SK-N-SH (cell line): ENCODE results near the gene MAPK1. TPM values are rescaled to one million over a fixed set of nuclear protein-coding genes. Genes with fewer than 3 reads are reported as not detected.
"Not testable (repeated sequence)": the region's sequence is repeated elsewhere in the genome, so short reads cannot be mapped to it uniquely, and the experiment has no call there.

Experiments
- CTCF ChIA-PET: fragments of 300-600, 350-600 bp; formaldehyde crosslinking; extraction: SDS; loops from one replicate; lab custom pipeline; 2021; lab: Yijun Ruan, JAX
- POLR2A ChIA-PET: fragments of 350-600 bp; sonication (Branson Sonifier 250); formaldehyde crosslinking; extraction: SDS; loops from one replicate; lab custom pipeline; 2020; ENCODE audit warnings: antibody characterized with exemption, inconsistent platforms; lab: Yijun Ruan, JAX
- DNase-seq: peaks from one replicate; pipeline ENCODE4 v3.0.0; 2012
- H2AFZ ChIP-seq: fragments of 200-600 bp; sonication (generic); 2 replicates; pipeline ENCODE4 v1.8.1; 2016; ENCODE audit warnings: antibody characterized with exemption, mild to moderate bottlenecking, low read depth
- H3F3A ChIP-seq: fragments of 200-600 bp; sonication (generic); replicated peaks from 2 replicates; pipeline ENCODE3; 2016; ENCODE audit warnings: antibody characterized with exemption, mild to moderate bottlenecking; ENCODE audit not compliant: insufficient read depth
- H3K27ac ChIP-seq, 2 experiments: fragments of 200-500 bp in 1 of 2; fragments of 200-600 bp in 1 of 2; sonication (Bioruptor generic) in 1 of 2; sonication (generic), shearing (Covaris generic) in 1 of 2; 2 replicates each; pipeline versions ENCODE4 v1.5.1 to v1.6.1; 2014 to 2016; ENCODE audit warnings: low read depth in 2 of 2, inconsistent platforms in 1 of 2, low read length in 1 of 2, mild to moderate bottlenecking in 1 of 2, mixed read lengths in 1 of 2
- H3K27me3 ChIP-seq: fragments of 200-600 bp; sonication (generic), shearing (Covaris generic); 2 replicates; pipeline ENCODE4 v1.6.1; 2016; ENCODE audit warnings: mixed run types; ENCODE audit not compliant: insufficient read depth
- H3K36me3 ChIP-seq, 2 experiments: fragments of 200-500 bp in 1 of 2; fragments of 200-600 bp in 1 of 2; sonication (Bioruptor generic) in 1 of 2; sonication (generic) in 1 of 2; replicated peaks in 1 of 2; 2 replicates each; pipeline versions ENCODE3 to v1.5.1; 2014 to 2016; ENCODE audit warnings: low read length in 1 of 2, mild to moderate bottlenecking in 1 of 2; ENCODE audit not compliant: insufficient read depth in 2 of 2, control insufficient read depth in 1 of 2
- H3K4me1 ChIP-seq, 2 experiments: fragments of 200-500 bp in 1 of 2; fragments of 200-600 bp in 1 of 2; sonication (Bioruptor generic) in 1 of 2; sonication (generic), shearing (Covaris generic) in 1 of 2; 2 replicates each; pipeline versions ENCODE4 v1.5.1 to v1.6.1; 2014 to 2016; ENCODE audit warnings: low read depth in 1 of 2, low read length in 1 of 2, mixed run types in 1 of 2; ENCODE audit not compliant: insufficient read depth in 2 of 2, control insufficient read depth in 1 of 2
- H3K4me2 ChIP-seq: fragments of 200-600 bp; sonication (generic), shearing (Covaris generic); 2 replicates; pipeline ENCODE4 v1.6.1; 2017; ENCODE audit warnings: mixed run types
- H3K4me3 ChIP-seq, 2 experiments: fragments of 200-500 bp in 1 of 2; fragments of 200-600 bp in 1 of 2; sonication (Bioruptor generic) in 1 of 2; sonication (generic), shearing (Covaris generic) in 1 of 2; 2 replicates each; pipeline versions ENCODE4 v1.5.1 to v1.8.1; 2014 to 2016; ENCODE audit warnings: low read depth in 2 of 2, inconsistent platforms in 1 of 2, low read length in 1 of 2, mild to moderate bottlenecking in 1 of 2, mixed read lengths in 1 of 2, moderate library complexity in 1 of 2
- H3K79me2 ChIP-seq: fragments of 200-600 bp; sonication (generic); 2 replicates; pipeline ENCODE4 v1.8.1; 2017; ENCODE audit warnings: mild to moderate bottlenecking; ENCODE audit not compliant: insufficient read depth
- H3K9ac ChIP-seq: fragments of 200-600 bp; sonication (generic); 2 replicates; pipeline ENCODE4 v1.6.1; 2017; ENCODE audit warnings: mixed run types
- H3K9me2 ChIP-seq: fragments of 200-600 bp; sonication (generic); 2 replicates; pipeline ENCODE4 v1.6.1; 2017; ENCODE audit warnings: mixed run types
- H3K9me3 ChIP-seq: fragments of 200-600 bp; sonication (generic); 2 replicates; pipeline ENCODE4 v1.6.1; 2017; ENCODE audit warnings: mixed run types, mild to moderate bottlenecking, moderate library complexity
- H4K20me1 ChIP-seq: fragments of 200-600 bp; sonication (generic); 2 replicates; pipeline ENCODE4 v1.6.1; 2017; ENCODE audit warnings: mild to moderate bottlenecking, mixed run types; ENCODE audit not compliant: insufficient read depth
- EZH2phosphoT487 ChIP-seq: fragments of 200-600 bp; sonication (generic); IDR thresholded peaks from 2 replicates; pipeline ENCODE4 v1.6.1; 2017; ENCODE audit warnings: low read depth, mixed run types, mild to moderate bottlenecking, antibody characterized with exemption, moderate library complexity, borderline replicate concordance
- PBX3 ChIP-seq: IDR thresholded peaks from 2 replicates; pipeline ENCODE4; 2012
- WGBS: methylation state at CpG from one replicate; pipeline ENCODE4 v1.1.6; 2017; ENCODE audit warnings: low lambda C conversion rate; 5-methylcytosine and 5-hydroxymethylcytosine counted together
- polyA plus RNA-seq, 3 experiments: library from polyadenylated mRNA; depleted of rRNA; stranded (reverse); fragments of >200 nt; gene quantifications; 2 replicates each; pipeline ENCODE4 v1.2.3, GENCODE V29; 2012

The MAPK1 gene
- polyA plus RNA-seq, 1 of the 3 experiments (the other 2 are of a cell fraction): 25.6 TPM

- no peak for TF ChIP-seq PBX3
- TF ChIP-seq EZH2phosphoT487: no peak
Measured at GRCh38 chr22:21725956-21726649, 141.3 kb downstream of the MAPK1 start (continued).

GRCh38 chr22:21724496-21724895 is 142.9 kb downstream of the MAPK1 start:
- POLR2A ChIA-PET, H3K9ac ChIP-seq, H3K27ac ChIP-seq, H3K9me2 ChIP-seq, H2AFZ ChIP-seq, H3F3A ChIP-seq, H3K4me3 ChIP-seq, H3K79me2 ChIP-seq, H3K27me3 ChIP-seq, DNase-seq, H3K36me3 ChIP-seq, H4K20me1 ChIP-seq, H3K9me3 ChIP-seq, H3K4me2 ChIP-seq, H3K4me1 ChIP-seq: not testable (repeated sequence)
- WGBS: 89% methylated on average over 3 of the region's 3 CpGs
- CTCF ChIA-PET: interaction anchor here (2.3 kb wide), 1 partner anchor 214 kb away, joined by 11 read pairs; no protein-coding TSS in a partner anchor

GRCh38 chr22:21721195-21721852 is 146.1 kb downstream of the MAPK1 start:
- WGBS: 86% methylated on average over 15 of the region's 15 CpGs
- H3K9me2 ChIP-seq, H3K79me2 ChIP-seq, H3F3A ChIP-seq, POLR2A ChIA-PET, H3K9me3 ChIP-seq, H3K4me2 ChIP-seq, H3K4me1 ChIP-seq, DNase-seq, H3K9ac ChIP-seq, H3K36me3 ChIP-seq, H3K27me3 ChIP-seq, H4K20me1 ChIP-seq, H3K4me3 ChIP-seq, H3K27ac ChIP-seq, H2AFZ ChIP-seq: not testable (repeated sequence)
- CTCF ChIA-PET: interaction anchor here (1.4 kb wide), 1 partner anchor 217 kb away, joined by 4 read pairs; no protein-coding TSS in a partner anchor

- H3K27ac ChIP-seq, H3K4me1 ChIP-seq, DNase-seq, H3K36me3 ChIP-seq, H3K79me2 ChIP-seq, H3K4me2 ChIP-seq, H4K20me1 ChIP-seq, H3K9me3 ChIP-seq, H3F3A ChIP-seq, H3K4me3 ChIP-seq, H3K9me2 ChIP-seq, POLR2A ChIA-PET, H3K9ac ChIP-seq, H2AFZ ChIP-seq, H3K27me3 ChIP-seq: not testable (repeated sequence)
- 86% methylated on average over 7 of the region's 10 CpGs for WGBS
- CTCF ChIA-PET: interaction anchor here (1.4 kb wide), 1 partner anchor 218 kb away, joined by 4 read pairs; no protein-coding TSS in a partner anchor
Measured at GRCh38 chr22:21720191-21720859, 147.1 kb downstream of the MAPK1 start.
